ENCODE measurements around the gene PROX1. TPM values are rescaled to one million over a fixed set of nuclear protein-coding genes. Genes with fewer than 3 reads are reported as not detected.

PROX1 gene
- total and polyA plus RNA-seq, 9 of the 15 experiments (the other 6 are each of a cell fraction or from before 2014, with no cell fraction given) = 0.14 to 0.22 TPM; not detected in 7

DNA sequence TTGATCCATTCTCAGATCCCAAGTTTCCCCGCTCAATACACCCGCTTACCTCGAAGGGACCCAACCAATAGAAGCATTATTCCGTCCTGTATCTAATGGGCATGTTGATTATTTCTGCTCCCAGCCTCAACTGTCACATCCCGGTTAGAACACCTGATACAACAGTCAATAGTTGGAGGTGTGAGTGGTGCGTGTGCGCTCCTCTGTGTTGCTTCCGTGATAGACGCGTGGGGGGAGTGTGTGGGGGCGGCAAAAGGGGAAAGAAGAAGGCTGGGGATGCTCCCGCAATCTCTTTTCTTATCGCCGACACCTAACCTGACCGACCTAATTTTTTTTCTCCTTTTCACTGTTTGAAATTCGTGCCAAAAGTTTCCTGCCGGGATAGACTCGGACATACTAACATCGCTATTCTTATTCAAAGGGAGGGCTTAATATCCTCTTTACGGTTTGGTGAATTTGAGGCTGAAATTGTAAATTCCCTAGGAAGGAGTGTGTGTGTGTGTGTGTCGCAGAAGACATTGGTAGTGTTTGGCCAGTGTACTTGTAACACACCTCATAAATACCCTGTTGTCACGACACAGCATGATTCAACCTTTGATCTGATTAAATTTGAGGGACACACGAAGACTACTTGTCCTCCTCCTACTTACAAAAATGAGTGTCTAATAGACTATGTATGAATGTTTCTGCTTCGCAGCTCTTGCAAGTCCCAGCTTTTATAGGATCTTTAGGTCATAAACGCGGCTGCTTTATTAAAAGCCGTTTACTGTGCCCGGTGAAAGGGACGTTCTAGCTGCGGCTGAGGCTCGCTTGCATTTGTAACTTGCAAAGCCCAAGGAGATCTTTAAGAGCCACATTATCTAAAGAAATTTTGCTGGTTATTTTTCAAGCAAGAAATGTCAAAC lies 1.5 kb upstream of the PROX1 start:
- BruUV-seq (replicated peaks) = no TSS peak

More for the DNA sequence above, 1.5 kb upstream of the PROX1 start:
- Histone ChIP-seq H3K9ac (ENCODE audit: insufficient read depth in 1 of 2, low read depth in 2 of 2, low read length in 2 of 2) (no peak overlapping the region), H3K9me1 (ENCODE audit: control insufficient read depth, insufficient read depth, low read length) (no peaks in the 10 kb centered on the region), H3K79me2 (ENCODE audit: control insufficient read depth, insufficient read depth, low read length) (no peaks in the 10 kb centered on the region), H3K4me1 (replicated peaks in 1 of 2; ENCODE audit: control insufficient read depth in 2 of 2, insufficient read depth in 2 of 2, low read length in 2 of 2) (peaks cover 0 to 23% of the 10 kb centered on the region in 2 experiments; a peak in 2 of 5 replicates), H4K20me1 (replicated peaks; ENCODE audit: control insufficient read depth, insufficient read depth, low read length) (peaks cover 8% of the 10 kb centered on the region), H2AFZ (ENCODE audit: low read depth, low read length) (no peak overlapping the region), H3K36me3 (ENCODE audit: control insufficient read depth, insufficient read depth, low read length) (no peaks in the 10 kb centered on the region), H3K9me3 (replicated peaks; ENCODE audit: control insufficient read depth, insufficient read depth, low read depth, low read length) (no peaks in the 10 kb centered on the region), H3K4me3 (no peak overlapping the region), H3K4me2 (ENCODE audit: insufficient read depth, low read length) (no peak overlapping the region), H3K27me3 (ENCODE audit: control insufficient read depth in 2 of 2, insufficient read depth in 2 of 2, low read length in 2 of 2) (peaks cover 51 to 77% of the 10 kb centered on the region in 2 experiments), H3K27ac (ENCODE audit: extremely low read depth, low read depth, low read length) (no peak overlapping the region)
- POLR2A ChIA-PET = no interaction called here
- WGBS (ENCODE audit: insufficient coverage, low coverage, missing lambda C conversion rate) = 19% methylated on average over 31 of the region's 31 CpGs
- FAIRE-seq (no peak), DNase-seq (ENCODE audit: extremely low read depth in 1 of 4, low spot score in 3 of 4) (no peak), ATAC-seq (no peak)
- TF ChIP-seq C11orf30 (IDR thresholded peaks at IDR 0.05; ENCODE audit: low read depth) (no peak), TCF3 (CRISPR knock-in tag; IDR thresholded peaks at IDR 0.05) (no peak), HNRNPK (IDR thresholded peaks at IDR 0.05; ENCODE audit: low read depth, low read length, poor library complexity, severe bottlenecking) (no peak), BACH1 (tag; IDR thresholded peaks at IDR 0.05) (no peak), TFE3 (CRISPR knock-in tag; IDR thresholded peaks at IDR 0.05) (no peak), KDM5B (IDR thresholded peaks at IDR 0.05; ENCODE audit: insufficient replicate concordance, low read depth, low read length) (no peak), ZNF668 (CRISPR knock-in tag; IDR thresholded peaks at IDR 0.05) (no peak), AFF4 (CRISPR knock-in tag; IDR thresholded peaks at IDR 0.05) (no peak), ZBTB17 (CRISPR knock-in tag; IDR thresholded peaks at IDR 0.05) (no peak), CBX1 (IDR thresholded peaks at IDR 0.05; ENCODE audit: low read depth) (no peak)
- TF ChIP-seq, protein P1, sequence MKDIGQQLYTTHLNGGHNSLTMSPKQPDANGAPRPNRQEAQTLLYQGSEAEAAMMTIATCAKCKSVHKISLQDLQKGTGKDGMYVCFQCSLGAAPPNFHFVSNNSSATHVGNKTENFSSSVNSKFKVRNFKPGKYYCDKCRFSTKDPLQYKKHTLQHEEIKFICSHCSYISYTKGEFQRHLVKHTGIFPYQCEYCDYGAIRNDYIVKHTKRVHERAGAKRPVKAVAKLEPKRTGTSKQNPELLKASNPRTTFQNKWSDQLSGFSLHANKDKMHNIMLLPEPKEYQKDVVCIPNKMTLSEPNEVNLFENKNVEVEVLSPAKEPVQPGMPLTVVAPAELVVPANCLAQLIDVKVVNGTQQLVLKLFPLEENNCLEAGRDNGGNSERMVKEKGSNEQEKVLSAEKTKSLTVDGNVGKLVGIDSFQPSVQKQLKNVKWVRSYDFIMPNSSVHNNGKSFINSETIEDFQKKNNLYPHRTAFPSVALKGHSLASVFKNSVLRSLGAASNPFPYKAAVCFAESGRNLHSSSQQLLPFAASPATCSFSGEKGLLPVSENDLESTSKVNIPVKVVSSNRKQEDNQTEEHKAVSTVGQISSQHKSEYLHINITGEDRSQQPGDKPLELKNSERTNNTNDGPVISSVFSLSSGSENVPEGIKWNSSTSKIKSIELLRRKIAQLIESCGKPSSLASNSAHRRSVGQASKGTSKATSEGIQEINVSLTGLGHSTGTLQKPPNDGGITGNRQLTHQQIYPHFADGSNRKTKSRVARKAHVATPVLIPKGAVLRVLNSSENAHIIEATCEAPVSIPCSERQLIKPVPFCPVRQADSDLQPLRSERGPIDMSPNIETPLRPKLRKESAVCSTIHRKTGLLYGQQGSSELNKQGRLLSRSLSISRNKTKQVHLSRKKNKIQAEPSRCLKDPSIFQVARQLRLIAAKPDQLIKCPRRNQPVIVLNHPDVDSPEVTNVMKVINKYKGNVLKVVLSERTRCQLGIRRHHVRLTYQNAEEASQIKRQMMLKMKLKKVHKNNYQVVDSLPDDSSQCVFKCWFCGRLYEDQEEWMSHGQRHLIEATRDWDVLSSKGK (CRISPR knock-in tag; IDR thresholded peaks at IDR 0.05) = no peak
- in situ Hi-C loops (cut with MboI) = no loop called here
- CTCF ChIA-PET (ENCODE audit: low intra/inter-chr PET ratio) = no interaction called here
- intact Hi-C loops (cut with micrococcal nuclease) = no loop called here

All from K562 (cell line).